Measurements from ENCODE around the gene ZDHHC7. TPM values are rescaled to one million over a fixed set of nuclear protein-coding genes. Genes with fewer than 3 reads are reported as not detected.

ZDHHC7 gene
- total RNA-seq, 1 donor from 2014 or later, result 46.5 TPM

DNA sequence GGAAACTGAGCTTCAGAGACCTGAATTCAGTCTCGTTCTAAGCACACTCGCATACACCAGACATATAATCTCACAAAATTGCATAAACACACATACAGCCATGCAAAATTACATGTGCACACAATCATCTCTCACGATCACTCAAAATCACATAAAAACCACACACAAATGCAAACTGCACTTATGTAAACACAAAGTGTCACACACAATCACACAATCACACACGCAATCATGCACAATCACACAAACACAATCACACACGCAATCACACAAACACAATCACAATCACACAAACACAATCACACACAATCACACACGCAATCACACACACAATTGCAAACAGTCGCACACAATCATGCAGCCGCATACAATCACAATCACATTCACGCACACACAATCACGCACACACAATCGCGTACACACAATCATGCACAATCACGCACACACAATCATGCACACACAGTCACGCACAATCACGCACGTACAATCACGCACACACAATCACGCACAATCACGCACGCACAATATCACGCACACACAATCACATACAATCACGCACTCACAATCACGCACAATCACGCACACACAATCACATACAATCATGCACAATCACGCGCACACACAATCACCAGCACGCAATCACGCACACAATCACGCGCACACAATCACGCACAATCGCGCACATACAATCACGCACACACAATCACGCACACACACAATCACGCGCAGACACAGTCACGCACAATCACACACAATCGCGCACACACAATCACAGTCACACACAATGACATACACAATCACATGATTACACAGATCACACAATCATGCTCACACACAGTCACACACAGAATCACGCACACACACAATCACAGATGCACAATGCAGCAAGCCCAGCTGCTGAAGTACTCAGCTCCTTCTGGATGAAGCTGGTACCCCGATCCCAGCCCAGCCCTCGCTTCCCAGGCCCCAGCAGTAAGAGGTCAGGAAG, 45.6 kb downstream of the ZDHHC7 start:
- Mint-ChIP-seq H3K27ac (ENCODE audit: unreplicated experiment) (no peak overlapping the region), H3K9me3 (ENCODE audit: unreplicated experiment) (no peaks in the 10 kb centered on the region), H3K4me1 (ENCODE audit: unreplicated experiment) (peaks cover 5% of the 10 kb centered on the region), H3K4me3 (ENCODE audit: unreplicated experiment) (peak overlapping the region; percentile 6), H3K27me3 (ENCODE audit: unreplicated experiment) (peaks cover 12% of the 10 kb centered on the region), H3K36me3 (ENCODE audit: low read depth, unreplicated experiment) (no peaks in the 10 kb centered on the region)
- no peak for DNase-seq (ENCODE audit: low spot score)
- TF ChIP-seq, protein P1, sequence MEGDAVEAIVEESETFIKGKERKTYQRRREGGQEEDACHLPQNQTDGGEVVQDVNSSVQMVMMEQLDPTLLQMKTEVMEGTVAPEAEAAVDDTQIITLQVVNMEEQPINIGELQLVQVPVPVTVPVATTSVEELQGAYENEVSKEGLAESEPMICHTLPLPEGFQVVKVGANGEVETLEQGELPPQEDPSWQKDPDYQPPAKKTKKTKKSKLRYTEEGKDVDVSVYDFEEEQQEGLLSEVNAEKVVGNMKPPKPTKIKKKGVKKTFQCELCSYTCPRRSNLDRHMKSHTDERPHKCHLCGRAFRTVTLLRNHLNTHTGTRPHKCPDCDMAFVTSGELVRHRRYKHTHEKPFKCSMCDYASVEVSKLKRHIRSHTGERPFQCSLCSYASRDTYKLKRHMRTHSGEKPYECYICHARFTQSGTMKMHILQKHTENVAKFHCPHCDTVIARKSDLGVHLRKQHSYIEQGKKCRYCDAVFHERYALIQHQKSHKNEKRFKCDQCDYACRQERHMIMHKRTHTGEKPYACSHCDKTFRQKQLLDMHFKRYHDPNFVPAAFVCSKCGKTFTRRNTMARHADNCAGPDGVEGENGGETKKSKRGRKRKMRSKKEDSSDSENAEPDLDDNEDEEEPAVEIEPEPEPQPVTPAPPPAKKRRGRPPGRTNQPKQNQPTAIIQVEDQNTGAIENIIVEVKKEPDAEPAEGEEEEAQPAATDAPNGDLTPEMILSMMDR (IDR thresholded peaks at IDR 0.05; ENCODE audit: unreplicated experiment), result no peak

DNA sequence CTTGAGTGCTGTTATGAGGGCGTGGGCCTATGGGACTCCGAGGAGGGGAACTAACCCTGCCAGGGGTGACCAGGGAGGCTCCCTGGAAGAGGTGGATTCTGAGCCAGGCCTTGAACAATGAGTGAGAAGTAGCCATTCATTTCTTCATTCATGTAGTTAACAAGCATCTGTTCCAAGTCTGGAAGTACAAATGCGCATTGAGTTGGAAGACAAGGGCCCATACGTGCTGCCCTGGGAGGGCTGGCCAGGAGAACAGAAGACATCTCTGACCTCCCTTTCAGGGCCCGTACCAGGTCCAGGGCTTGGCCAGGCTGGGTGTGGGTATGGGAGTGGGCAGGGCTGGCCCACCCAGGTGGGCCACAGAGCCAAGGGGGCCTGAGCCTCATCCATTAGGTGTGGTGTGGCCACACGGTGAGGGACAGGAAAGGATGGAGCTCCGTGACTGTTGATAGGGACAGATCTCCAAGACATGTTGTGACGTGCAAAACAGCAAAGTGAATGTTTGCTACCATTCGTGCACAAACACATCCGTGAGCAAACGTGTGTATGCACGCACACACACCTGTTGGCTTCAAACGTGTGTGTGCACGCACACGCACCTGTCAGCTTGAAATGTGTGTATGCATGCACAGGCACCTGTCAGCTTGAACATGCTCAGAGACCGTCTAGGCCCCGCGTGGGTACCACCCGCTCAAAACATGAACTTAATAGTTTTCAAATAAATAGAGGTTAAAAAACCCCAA, 46.8 kb downstream of the ZDHHC7 start:
- H3K4me3 Mint-ChIP-seq (ENCODE audit: unreplicated experiment), result no peak overlapping the region
- no peak overlapping the region for H3K27ac Mint-ChIP-seq (ENCODE audit: unreplicated experiment)

DNA sequence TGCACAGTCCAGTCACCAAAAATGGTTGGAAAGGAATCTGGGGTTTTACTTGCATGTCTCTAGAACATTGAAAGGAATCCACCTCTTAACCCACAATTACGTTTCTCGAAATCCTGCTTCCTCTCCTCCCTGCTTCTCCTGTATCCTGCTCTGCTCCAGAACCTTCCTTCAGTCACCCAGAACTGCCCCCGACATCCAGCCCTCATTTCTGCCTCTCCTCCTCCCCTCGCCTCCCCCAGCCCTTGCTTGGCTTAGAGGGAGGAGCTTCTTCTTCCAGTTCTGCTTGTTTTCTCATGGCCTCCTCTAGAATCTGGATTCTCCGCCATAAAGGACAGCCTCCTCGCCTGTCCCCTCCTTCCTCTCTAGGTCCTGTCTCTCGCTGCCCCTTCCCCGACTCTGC, 48.3 kb downstream of the ZDHHC7 start:
- Mint-ChIP-seq H3K27ac (ENCODE audit: unreplicated experiment) (no peak overlapping the region), H3K36me3 (ENCODE audit: low read depth, unreplicated experiment) (no peaks in the 10 kb centered on the region), H3K27me3 (ENCODE audit: unreplicated experiment) (peaks cover 12% of the 10 kb centered on the region), H3K4me3 (ENCODE audit: unreplicated experiment) (no peak overlapping the region), H3K9me3 (ENCODE audit: unreplicated experiment) (no peaks in the 10 kb centered on the region), H3K4me1 (ENCODE audit: unreplicated experiment) (peaks cover 5% of the 10 kb centered on the region)
- DNase-seq (ENCODE audit: low spot score), result no peak
- TF ChIP-seq, protein P1 (IDR thresholded peaks at IDR 0.05; ENCODE audit: unreplicated experiment), result no peak

More for the DNA sequence above, 46.8 kb downstream of the ZDHHC7 start:
- peaks cover 5% of the 10 kb centered on the region for H3K4me1 Mint-ChIP-seq (ENCODE audit: unreplicated experiment)
- peaks cover 12% of the 10 kb centered on the region for H3K27me3 Mint-ChIP-seq (ENCODE audit: unreplicated experiment)
- TF ChIP-seq, protein P1 (IDR thresholded peaks at IDR 0.05; ENCODE audit: unreplicated experiment), result no peak
- no peaks in the 10 kb centered on the region for H3K36me3 Mint-ChIP-seq (ENCODE audit: low read depth, unreplicated experiment)
- no peak for DNase-seq (ENCODE audit: low spot score)
- no peaks in the 10 kb centered on the region for H3K9me3 Mint-ChIP-seq (ENCODE audit: unreplicated experiment)

DNA sequence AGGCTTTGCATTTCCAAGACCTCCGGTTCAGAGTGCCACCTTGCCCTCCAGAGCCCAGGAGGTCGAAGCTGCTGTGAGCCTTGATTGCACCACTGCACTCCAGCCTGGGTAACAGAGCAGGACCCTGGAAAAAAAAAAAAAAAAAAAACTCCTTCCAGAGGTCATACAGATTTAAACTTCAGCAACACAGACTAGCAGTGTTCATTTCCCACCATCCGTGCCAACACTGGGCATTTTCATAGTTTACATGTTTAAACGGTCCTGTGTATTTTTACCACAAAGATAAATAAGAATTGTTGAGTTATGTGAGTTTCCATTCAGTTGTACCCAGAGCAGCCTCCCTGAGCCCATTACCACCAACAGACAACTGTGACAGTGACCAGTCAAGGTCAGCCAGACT, 50.4 kb downstream of the ZDHHC7 start:
- Mint-ChIP-seq H3K4me3 (ENCODE audit: unreplicated experiment) (no peak overlapping the region), H3K27ac (ENCODE audit: unreplicated experiment) (no peak overlapping the region), H3K27me3 (ENCODE audit: unreplicated experiment) (peaks cover 11% of the 10 kb centered on the region), H3K9me3 (ENCODE audit: unreplicated experiment) (no peaks in the 10 kb centered on the region), H3K36me3 (ENCODE audit: low read depth, unreplicated experiment) (no peaks in the 10 kb centered on the region), H3K4me1 (ENCODE audit: unreplicated experiment) (peaks cover 5% of the 10 kb centered on the region)
- TF ChIP-seq, protein P1 (IDR thresholded peaks at IDR 0.05; ENCODE audit: unreplicated experiment), result no peak
- DNase-seq (ENCODE audit: low spot score), result no peak

All from endothelial cell (in vitro differentiated cells).